PC-3 (cell line): Measurements from ENCODE around the gene SLC15A4. TPM values are rescaled to one million over a fixed set of nuclear protein-coding genes. Genes with fewer than 3 reads are reported as not detected.

Experiments used
- ATAC-seq: fragments of 200-7000 bp; cut with Tn5 transposase; 2 replicates; pipeline ENCODE4 v1.9.1; 2020; ENCODE audit warnings: mild to moderate bottlenecking, moderate library complexity
- Bru-seq: library from RNA; stranded (reverse); fragments of 400-500 nt; gene quantifications from one replicate; lab custom pipeline; 2021; lab: Mats Ljungman, UMichigan
- BruChase-seq, 2 experiments: library from RNA; stranded (reverse); fragments of 400-500 nt; gene quantifications; one replicate each; lab custom pipeline; 2021; lab: Mats Ljungman, UMichigan
- BruUV-seq: library from RNA; stranded (reverse); fragments of 400-500 nt; replicated peaks from 2 replicates; lab custom pipeline; 2021; lab: Mats Ljungman, UMichigan
- CTCF ChIA-PET: fragments of 300-600 bp; sonication (Branson Sonifier 250); formaldehyde crosslinking; loops from one replicate; lab custom pipeline; 2022; ENCODE audit warnings: antibody characterized with exemption; lab: Charles Lee
- POLR2A ChIA-PET: fragments of 300-600 bp; sonication (Branson Sonifier 250); formaldehyde crosslinking; loops from one replicate; lab custom pipeline; 2022; ENCODE audit warnings: antibody characterized with exemption; ENCODE audit not compliant: unreplicated experiment; lab: Charles Lee
- DNase-seq: peaks from one replicate; pipeline ENCODE4 v3.0.0-alpha.2; 2015
- H2AFZ ChIP-seq: fragments of 300-600 bp; sonication (generic); 2 replicates; pipeline ENCODE4 v1.6.0; 2016; ENCODE audit warnings: antibody characterized with exemption, low read length
- H3F3A ChIP-seq: fragments of 300-600 bp; sonication (generic); one replicate; pipeline ENCODE4 v1.6.0; 2017; ENCODE audit warnings: antibody characterized with exemption, low read length, control low read depth, mild to moderate bottlenecking; ENCODE audit not compliant: unreplicated experiment
- H3K27ac ChIP-seq: fragments of 300-600 bp; sonication (generic); 2 replicates; pipeline ENCODE4 v1.5.1; 2016; ENCODE audit warnings: mild to moderate bottlenecking, low read length
- H3K27me3 ChIP-seq: fragments of 300-600 bp; sonication (generic); 2 replicates; pipeline ENCODE4 v1.6.1; 2016; ENCODE audit warnings: low read length, mixed read lengths
- H3K36me3 ChIP-seq: fragments of 300-600 bp; sonication (generic); 2 replicates; pipeline ENCODE4 v1.6.1; 2016; ENCODE audit warnings: low read depth, mixed run types, low read length, mixed read lengths
- H3K4me1 ChIP-seq: fragments of 300-600 bp; sonication (generic); 2 replicates; pipeline ENCODE4 v1.5.1; 2016; ENCODE audit warnings: low read length; ENCODE audit not compliant: insufficient read depth
- H3K4me2 ChIP-seq: fragments of 300-600 bp; sonication (generic); 2 replicates; pipeline ENCODE4 v1.6.0; 2016; ENCODE audit warnings: low read length
- H3K4me3 ChIP-seq: fragments of 300-600 bp; sonication (generic); 2 replicates; pipeline ENCODE4 v1.5.1; 2016; ENCODE audit warnings: mild to moderate bottlenecking, low read length, mixed read lengths
- H3K79me2 ChIP-seq: fragments of 300-600 bp; sonication (generic); 2 replicates; pipeline ENCODE4 v1.6.1; 2017; ENCODE audit warnings: low read length, mixed read lengths
- H3K9ac ChIP-seq: fragments of 300-600 bp; sonication (generic); 2 replicates; pipeline ENCODE4 v1.6.0; 2016; ENCODE audit warnings: mild to moderate bottlenecking, low read length
- H3K9me2 ChIP-seq: fragments of 300-600 bp; sonication (generic); replicated peaks from 2 replicates; pipeline ENCODE4 v1.6.1; 2016; ENCODE audit warnings: mixed run types, low read length, mixed read lengths
- H3K9me3 ChIP-seq: fragments of 300-600 bp; sonication (generic); 2 replicates; pipeline ENCODE4 v1.6.1; 2016; ENCODE audit warnings: low read length, mixed read lengths
- H4K20me1 ChIP-seq: fragments of 300-600 bp; sonication (generic); 2 replicates; pipeline ENCODE4 v1.6.1; 2016; ENCODE audit warnings: low read length, mixed read lengths
- EZH2 ChIP-seq: fragments of 300-600 bp; sonication (generic); IDR thresholded peaks from one replicate; pipeline ENCODE4 v1.6.1; 2017; ENCODE audit warnings: antibody characterized with exemption, mild to moderate bottlenecking, low read length; ENCODE audit not compliant: unreplicated experiment
- EZH2phosphoT487 ChIP-seq: fragments of 300-600 bp; sonication (generic); IDR thresholded peaks from 2 replicates; pipeline ENCODE4 v1.6.1; 2018; ENCODE audit warnings: mild to moderate bottlenecking, antibody characterized with exemption, low read length, borderline replicate concordance
- intact Hi-C: fragments of 100-400 bp; cut with micrococcal nuclease; formaldehyde crosslinking; loops from 2 replicates; pipeline ENCODE4 v1.9.0; 2023
- long read RNA-seq: library from polyadenylated mRNA; unstranded; transcript quantifications from one replicate; pipeline ENCODE4 v2.0.0, GENCODE V29; 2021; ENCODE audit not compliant: unreplicated experiment
- total RNA-seq: library from RNA; depleted of rRNA; stranded (reverse); fragments of >200 nt; gene quantifications from 2 replicates; pipeline ENCODE4 v1.2.3, GENCODE V29; 2014; rRNA removed
- TF ChIP-seq, protein P1 (sequence below): fragments of 300-600 bp; sonication (generic); conservative IDR thresholded peaks from 2 replicates; pipeline ENCODE4 v1.5.1; 2017; ENCODE audit warnings: antibody characterized with exemption, low read depth, mild to moderate bottlenecking, low read length

Gene SLC15A4
- total RNA-seq (19.4 and 20.8 TPM in 2 replicates), Bru-seq, nascent RNA (percentile 89 among the genes with signal in this experiment), BruChase-seq, experiment 1, labeled RNA remaining after a 6-hour chase (percentile 75 among the genes with signal in this experiment), BruChase-seq, experiment 2, labeled RNA remaining after a 2-hour chase (percentile 81 among the genes with signal in this experiment)
- long read RNA-seq, transcript SLC15A4-201 (8 exons, 2,779 nt), result major isoform, 157 of 264 reads
- long read RNA-seq, transcript SLC15A4-204 (7 exons, 2,402 nt), result minor isoform, 22 of 264 reads
- long read RNA-seq, partial matches to known transcripts, result 26 of 264 reads
- long read RNA-seq, other reads (novel, unspliced or antisense), result 55 of 264 reads

GRCh38 chr12:128823916-128824839 lies at the start of gene SLC15A4:
Gene SLC15A4, minus strand, starts transcription at chr12:128823958. Its CDS starts 15 bp downstream, at chr12:128823943.
- ChIA-PET CTCF (no interaction called here), POLR2A (interaction anchor here (0.6 kb wide), 1 partner anchor 27 kb away, joined by 3 read pairs; no protein-coding TSS in a partner anchor)
- H3K4me2 ChIP-seq, result peak within 1 kb of the TSS; percentile 97
- H3K9me2 ChIP-seq, result no peaks in the 10 kb centered on the region
- H3F3A ChIP-seq, result no peaks in the 10 kb centered on the region
- ATAC-seq, result peak; percentile 96
- no peaks in the 10 kb centered on the region for H3K9me3 ChIP-seq
- H3K79me2 ChIP-seq, result peaks cover 43% of the 10 kb centered on the region
- peak within 1 kb of the TSS; percentile 27; the same call in 1 of the 2 replicates for H3K27ac ChIP-seq
- H4K20me1 ChIP-seq, result no peaks in the 10 kb centered on the region; the same call in 1 of the 2 replicates
- peak within 1 kb of the TSS; percentile 97 for H3K4me3 ChIP-seq
- peaks cover 10% of the 10 kb centered on the region for H3K36me3 ChIP-seq
- DNase-seq, result peak; percentile 95
- TF ChIP-seq EZH2phosphoT487 (no peak), EZH2 (no peak)
- TF ChIP-seq, protein P1, sequence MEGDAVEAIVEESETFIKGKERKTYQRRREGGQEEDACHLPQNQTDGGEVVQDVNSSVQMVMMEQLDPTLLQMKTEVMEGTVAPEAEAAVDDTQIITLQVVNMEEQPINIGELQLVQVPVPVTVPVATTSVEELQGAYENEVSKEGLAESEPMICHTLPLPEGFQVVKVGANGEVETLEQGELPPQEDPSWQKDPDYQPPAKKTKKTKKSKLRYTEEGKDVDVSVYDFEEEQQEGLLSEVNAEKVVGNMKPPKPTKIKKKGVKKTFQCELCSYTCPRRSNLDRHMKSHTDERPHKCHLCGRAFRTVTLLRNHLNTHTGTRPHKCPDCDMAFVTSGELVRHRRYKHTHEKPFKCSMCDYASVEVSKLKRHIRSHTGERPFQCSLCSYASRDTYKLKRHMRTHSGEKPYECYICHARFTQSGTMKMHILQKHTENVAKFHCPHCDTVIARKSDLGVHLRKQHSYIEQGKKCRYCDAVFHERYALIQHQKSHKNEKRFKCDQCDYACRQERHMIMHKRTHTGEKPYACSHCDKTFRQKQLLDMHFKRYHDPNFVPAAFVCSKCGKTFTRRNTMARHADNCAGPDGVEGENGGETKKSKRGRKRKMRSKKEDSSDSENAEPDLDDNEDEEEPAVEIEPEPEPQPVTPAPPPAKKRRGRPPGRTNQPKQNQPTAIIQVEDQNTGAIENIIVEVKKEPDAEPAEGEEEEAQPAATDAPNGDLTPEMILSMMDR, result no peak
- H3K9ac ChIP-seq, result peak within 1 kb of the TSS; percentile 87
- no peaks in the 10 kb centered on the region for H3K27me3 ChIP-seq
- H2AFZ ChIP-seq, result peak within 1 kb of the TSS; percentile 75
- TSS peak; percentile 91 for BruUV-seq
- intact Hi-C loops, result loop anchor here (1.0 kb wide), 1 partner anchor 23 kb away; no protein-coding TSS in a partner anchor
- peaks cover 12% of the 10 kb centered on the region for H3K4me1 ChIP-seq

- no peak for TF ChIP-seq EZH2phosphoT487
- peaks cover 3% of the 10 kb centered on the region; the same call in 1 of the 2 replicates for H3K27me3 ChIP-seq
- no peak overlapping the region for H2AFZ ChIP-seq
- no peaks in the 10 kb centered on the region for H3K9me2 ChIP-seq
- no peaks in the 10 kb centered on the region for H3K4me1 ChIP-seq
- ChIA-PET POLR2A (no interaction called here), CTCF (no interaction called here)
- no peak overlapping the region for H3K4me3 ChIP-seq
- ATAC-seq (no peak), DNase-seq (no peak)
- no peaks in the 10 kb centered on the region for H3K36me3 ChIP-seq
- H3K4me2 ChIP-seq, result no peak overlapping the region
- H3K9me3 ChIP-seq, result 0 out of 2 replicates have a peak, but pooled peaks cover 6% of the 10 kb centered on the region
- BruUV-seq, result no TSS peak
- no peaks in the 10 kb centered on the region for H3F3A ChIP-seq
- no peaks in the 10 kb centered on the region for H4K20me1 ChIP-seq
- H3K27ac ChIP-seq, result no peak overlapping the region
- no peak overlapping the region for H3K9ac ChIP-seq
- no peaks in the 10 kb centered on the region for H3K79me2 ChIP-seq
- intact Hi-C loops, result no loop called here
Measured at GRCh38 chr12:128872303-128872702, 48.5 kb upstream of the SLC15A4 start.

DNA sequence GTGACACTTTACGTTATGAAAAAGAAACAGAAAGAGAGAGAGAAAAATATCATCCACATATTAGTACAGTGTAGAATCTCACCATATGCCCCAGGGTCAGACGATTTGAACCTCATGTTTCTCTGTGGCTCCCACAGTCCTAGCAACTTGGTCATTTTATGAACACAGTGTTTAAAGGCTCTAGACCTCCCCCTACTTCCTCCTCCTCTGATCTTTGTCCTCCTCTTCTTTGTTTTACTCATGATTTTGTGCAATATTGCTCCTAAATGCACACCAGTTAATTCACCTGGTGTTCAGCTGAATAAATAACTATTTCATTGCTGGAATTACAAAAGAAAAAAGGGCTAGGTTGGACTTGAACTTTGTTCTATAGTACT lies 47.7 kb upstream of the SLC15A4 start:
- Histone ChIP-seq H3K79me2 (no peaks in the 10 kb centered on the region), H3K27ac (no peak overlapping the region), H3K9me2 (no peaks in the 10 kb centered on the region), H3K27me3 (peaks cover 3% of the 10 kb centered on the region; the same call in 1 of the 2 replicates), H3F3A (no peaks in the 10 kb centered on the region), H3K4me3 (no peak overlapping the region), H3K9me3 (0 out of 2 replicates have a peak, but pooled peaks cover 1% of the 10 kb centered on the region), H2AFZ (no peak overlapping the region), H3K4me2 (no peak overlapping the region), H3K4me1 (no peaks in the 10 kb centered on the region), H3K36me3 (no peaks in the 10 kb centered on the region), H3K9ac (no peak overlapping the region), H4K20me1 (no peaks in the 10 kb centered on the region)
- ATAC-seq (no peak), DNase-seq (no peak)
- BruUV-seq, result no TSS peak
- ChIA-PET CTCF (no interaction called here), POLR2A (no interaction called here)
- TF ChIP-seq EZH2 (no peak), EZH2phosphoT487 (no peak)
- TF ChIP-seq, protein P1, result no peak
- intact Hi-C loops, result no loop called here
